HepG2 (cell line): ENCODE measurements around the gene C14orf93. TPM values are rescaled to one million over a fixed set of nuclear protein-coding genes. Genes with fewer than 3 reads are reported as not detected.

Source experiments
- AFF4 ChIP-seq: sonication (generic); formaldehyde crosslinking; IDR thresholded peaks from 2 replicates; pipeline ENCODE4 v1.4.0; 2020; ENCODE audit warnings: missing genetic modification reagents
- CEBPB ChIP-seq: IDR thresholded peaks from 2 replicates; pipeline ENCODE4 v1.6.1; 2011; ENCODE audit warnings: low read depth, low read length, improper control_type of control experiment, borderline replicate concordance
- GATAD1 ChIP-seq: IDR thresholded peaks from 2 replicates; pipeline ENCODE4 v1.6.1; 2016; ENCODE audit warnings: missing genetic modification reagents, missing compliant biosample characterization
- GMEB1 ChIP-seq: sonication (generic); formaldehyde crosslinking; IDR thresholded peaks from 2 replicates; pipeline ENCODE4 v1.5.1; 2020; ENCODE audit warnings: missing genetic modification reagents, mild to moderate bottlenecking, borderline replicate concordance
- HMG20A ChIP-seq: IDR thresholded peaks from 2 replicates; pipeline ENCODE4 v1.6.1; 2016; ENCODE audit warnings: borderline replicate concordance
- KLF15 ChIP-seq: sonication (generic); formaldehyde crosslinking; IDR thresholded peaks from 2 replicates; pipeline ENCODE4 v1.8.1; 2023; ENCODE audit warnings: borderline replicate concordance, mild to moderate bottlenecking, inconsistent platforms, missing genetic modification reagents, mixed read lengths
- MED13 ChIP-seq: sonication (generic); formaldehyde crosslinking; IDR thresholded peaks from 2 replicates; pipeline ENCODE4 v1.5.0; 2020; ENCODE audit warnings: missing genetic modification reagents
- MNT ChIP-seq: fragments of 450-650 bp; IDR thresholded peaks from 2 replicates; pipeline ENCODE4 v1.6.1; 2016
- MXI1 ChIP-seq: IDR thresholded peaks from 3 replicates; pipeline ENCODE4 v1.6.1; 2012; ENCODE audit warnings: low read depth, low read length, inconsistent platforms, borderline replicate concordance
- NR2C2 ChIP-seq: sonication (generic); formaldehyde crosslinking; IDR thresholded peaks from 2 replicates; pipeline ENCODE4 v1.4.0; 2020; ENCODE audit warnings: missing genetic modification reagents, mild to moderate bottlenecking, moderate library complexity, borderline replicate concordance
- PPARG ChIP-seq: conservative IDR thresholded peaks from 2 replicates; pipeline ENCODE4 v1.6.1; 2016; ENCODE audit warnings: missing biosample characterization, missing genetic modification reagents
- SMAD9 ChIP-seq: sonication (generic); formaldehyde crosslinking; IDR thresholded peaks from 2 replicates; pipeline ENCODE4 v1.5.1; 2020; ENCODE audit warnings: mild to moderate bottlenecking, missing genetic modification reagents
- ZNF101 ChIP-seq: sonication (generic); formaldehyde crosslinking; IDR thresholded peaks from 2 replicates; pipeline ENCODE4 v1.4.0; 2020; ENCODE audit warnings: mild to moderate bottlenecking, low read depth, missing genetic modification reagents, borderline replicate concordance
- ZNF598 ChIP-seq: sonication (generic); formaldehyde crosslinking; IDR thresholded peaks from 2 replicates; pipeline ENCODE4 v1.5.1; 2020; ENCODE audit warnings: mild to moderate bottlenecking, missing genetic modification reagents, borderline replicate concordance
- ZNF660 ChIP-seq: sonication (generic); formaldehyde crosslinking; IDR thresholded peaks from 2 replicates; pipeline ENCODE4 v1.5.1; 2020; ENCODE audit warnings: mild to moderate bottlenecking, low read depth, missing genetic modification reagents, borderline replicate concordance
- ZSCAN29 ChIP-seq: sonication (generic); formaldehyde crosslinking; conservative IDR thresholded peaks from 2 replicates; pipeline ENCODE4 v1.4.0; 2020; ENCODE audit warnings: mild to moderate bottlenecking, missing genetic modification reagents
- polyA plus RNA-seq, 8 experiments: library from polyadenylated mRNA; depleted of rRNA in 3 of 8; stranded (reverse) in 7 of 8; unstranded in 1 of 8; fragments of >200 nt; fragmentation: Illumina TruSeq in 4 of 8; extraction: Trizol in 4 of 8; gene quantifications; 2 replicates each; pipeline versions ENCODE4 v1.2.1 to v1.2.3, GENCODE V29; 2011 to 2016; ENCODE audit warnings: low read depth in 4 of 8, missing spikeins in 1 of 8, mixed read lengths in 1 of 8; ENCODE audit not compliant: insufficient read depth in 1 of 8
- total RNA-seq, 5 experiments: library from RNA; depleted of rRNA; stranded (reverse); fragments of >200 nt; fragmentation: Illumina TruSeq; extraction: Trizol; gene quantifications; 2 replicates each; pipeline ENCODE4 v1.2.3, GENCODE V29; 2016; ENCODE audit warnings: low read depth in 1 of 5
- TF ChIP-seq, protein P1 (sequence below): sonication (generic); formaldehyde crosslinking; IDR thresholded peaks from 2 replicates; pipeline ENCODE4 v1.4.0; 2020; ENCODE audit warnings: missing genetic modification reagents
- TF ChIP-seq, protein P2 (sequence below): sonication (generic); formaldehyde crosslinking; IDR thresholded peaks from 2 replicates; pipeline ENCODE4 v1.4.0; 2020; ENCODE audit warnings: missing genetic modification reagents

Gene C14orf93
- total and polyA plus RNA-seq, 2 of the 13 experiments (the other 11 are each of a cell fraction or from before 2014, with no cell fraction given) = 11.4 to 22.5 TPM

DNA sequence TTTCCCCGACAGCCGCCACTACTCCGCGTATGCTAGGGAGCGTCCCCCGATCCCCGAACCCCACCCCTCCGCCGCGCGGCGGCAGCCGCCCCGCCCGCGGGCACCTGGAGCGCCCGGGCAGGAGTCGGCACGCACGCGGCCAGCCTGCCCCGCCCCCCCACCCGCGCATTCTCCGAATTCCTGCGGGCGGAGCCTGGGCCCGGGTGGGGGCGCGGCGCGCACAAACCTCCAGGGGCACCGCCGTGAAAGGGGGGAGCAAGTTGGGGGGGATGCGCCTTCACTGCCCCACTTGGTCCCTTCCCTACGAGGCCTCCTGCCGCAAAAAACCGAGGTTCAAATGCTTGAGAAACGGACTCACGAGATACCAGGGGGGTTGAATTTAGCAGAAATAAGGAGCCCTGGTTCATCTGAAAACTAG is 29.3 kb downstream of the C14orf93 start (continued):
- peak; percentile 10; the same call in 1 of the 2 replicates for TF ChIP-seq SMAD9
- no peak for TF ChIP-seq AFF4 (CRISPR knock-in tag)
- no peak for TF ChIP-seq ZNF660
- no peak for TF ChIP-seq ZNF598
- TF ChIP-seq HMG20A = peak; percentile 20; the same call in 1 of the 2 replicates
- no peak for TF ChIP-seq GMEB1 (CRISPR knock-in tag)
- TF ChIP-seq GATAD1 = no peak; the same call in none of the 2 replicates
- TF ChIP-seq ZSCAN29 (CRISPR knock-in tag) = no peak; the same call in 1 of the 2 replicates
- TF ChIP-seq, protein P1, sequence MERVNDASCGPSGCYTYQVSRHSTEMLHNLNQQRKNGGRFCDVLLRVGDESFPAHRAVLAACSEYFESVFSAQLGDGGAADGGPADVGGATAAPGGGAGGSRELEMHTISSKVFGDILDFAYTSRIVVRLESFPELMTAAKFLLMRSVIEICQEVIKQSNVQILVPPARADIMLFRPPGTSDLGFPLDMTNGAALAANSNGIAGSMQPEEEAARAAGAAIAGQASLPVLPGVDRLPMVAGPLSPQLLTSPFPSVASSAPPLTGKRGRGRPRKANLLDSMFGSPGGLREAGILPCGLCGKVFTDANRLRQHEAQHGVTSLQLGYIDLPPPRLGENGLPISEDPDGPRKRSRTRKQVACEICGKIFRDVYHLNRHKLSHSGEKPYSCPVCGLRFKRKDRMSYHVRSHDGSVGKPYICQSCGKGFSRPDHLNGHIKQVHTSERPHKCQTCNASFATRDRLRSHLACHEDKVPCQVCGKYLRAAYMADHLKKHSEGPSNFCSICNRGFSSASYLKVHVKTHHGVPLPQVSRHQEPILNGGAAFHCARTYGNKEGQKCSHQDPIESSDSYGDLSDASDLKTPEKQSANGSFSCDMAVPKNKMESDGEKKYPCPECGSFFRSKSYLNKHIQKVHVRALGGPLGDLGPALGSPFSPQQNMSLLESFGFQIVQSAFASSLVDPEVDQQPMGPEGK (CRISPR knock-in tag) = peak; percentile 98
- TF ChIP-seq, protein P2, sequence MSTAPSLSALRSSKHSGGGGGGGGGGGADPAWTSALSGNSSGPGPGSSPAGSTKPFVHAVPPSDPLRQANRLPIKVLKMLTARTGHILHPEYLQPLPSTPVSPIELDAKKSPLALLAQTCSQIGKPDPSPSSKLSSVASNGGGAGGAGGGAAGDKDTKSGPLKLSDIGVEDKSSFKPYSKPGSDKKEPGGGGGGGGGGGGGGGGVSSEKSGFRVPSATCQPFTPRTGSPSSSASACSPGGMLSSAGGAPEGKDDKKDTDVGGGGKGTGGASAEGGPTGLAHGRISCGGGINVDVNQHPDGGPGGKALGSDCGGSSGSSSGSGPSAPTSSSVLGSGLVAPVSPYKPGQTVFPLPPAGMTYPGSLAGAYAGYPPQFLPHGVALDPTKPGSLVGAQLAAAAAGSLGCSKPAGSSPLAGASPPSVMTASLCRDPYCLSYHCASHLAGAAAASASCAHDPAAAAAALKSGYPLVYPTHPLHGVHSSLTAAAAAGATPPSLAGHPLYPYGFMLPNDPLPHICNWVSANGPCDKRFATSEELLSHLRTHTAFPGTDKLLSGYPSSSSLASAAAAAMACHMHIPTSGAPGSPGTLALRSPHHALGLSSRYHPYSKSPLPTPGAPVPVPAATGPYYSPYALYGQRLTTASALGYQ (CRISPR knock-in tag) = no peak
- no peak for TF ChIP-seq MED13 (CRISPR knock-in tag)
- TF ChIP-seq MXI1 = peak; percentile 50; the same call in 1 of the 3 replicates
- TF ChIP-seq NR2C2 = peak; percentile 31; the same call in 1 of the 2 replicates
- TF ChIP-seq PPARG (CRISPR knock-in tag) = 0 out of 2 replicates have a peak, but pooled peaks have one; percentile 6
- TF ChIP-seq KLF15 (CRISPR knock-in tag) = no peak
- no peak for TF ChIP-seq MNT
- no peak for TF ChIP-seq CEBPB
- TF ChIP-seq ZNF101 (CRISPR knock-in tag) = peak; percentile 60; the same call in 1 of the 2 replicates
